ENCODE results near the gene HID1. TPM values are rescaled to one million over a fixed set of nuclear protein-coding genes. Genes with fewer than 3 reads are reported as not detected.

HID1 gene
- total and polyA plus RNA-seq, 9 of the 15 experiments (the other 6 are each of a cell fraction or from before 2014, with no cell fraction given): 0.14 to 2.1 (median 0.54) TPM; not detected in 2

GRCh38 chr17:74987909-74988711 is 15.6 kb upstream of the HID1 start (continued):
- peak in 1 of 2 experiments; percentile 5; a peak in 1 of 4 replicates for TF ChIP-seq SIN3A (IDR thresholded peaks at IDR 0.05; ENCODE audit: borderline replicate concordance in 2 of 2, control insufficient read depth in 1 of 2, low read depth in 2 of 2, low read length in 2 of 2)
- TF ChIP-seq, protein P1, sequence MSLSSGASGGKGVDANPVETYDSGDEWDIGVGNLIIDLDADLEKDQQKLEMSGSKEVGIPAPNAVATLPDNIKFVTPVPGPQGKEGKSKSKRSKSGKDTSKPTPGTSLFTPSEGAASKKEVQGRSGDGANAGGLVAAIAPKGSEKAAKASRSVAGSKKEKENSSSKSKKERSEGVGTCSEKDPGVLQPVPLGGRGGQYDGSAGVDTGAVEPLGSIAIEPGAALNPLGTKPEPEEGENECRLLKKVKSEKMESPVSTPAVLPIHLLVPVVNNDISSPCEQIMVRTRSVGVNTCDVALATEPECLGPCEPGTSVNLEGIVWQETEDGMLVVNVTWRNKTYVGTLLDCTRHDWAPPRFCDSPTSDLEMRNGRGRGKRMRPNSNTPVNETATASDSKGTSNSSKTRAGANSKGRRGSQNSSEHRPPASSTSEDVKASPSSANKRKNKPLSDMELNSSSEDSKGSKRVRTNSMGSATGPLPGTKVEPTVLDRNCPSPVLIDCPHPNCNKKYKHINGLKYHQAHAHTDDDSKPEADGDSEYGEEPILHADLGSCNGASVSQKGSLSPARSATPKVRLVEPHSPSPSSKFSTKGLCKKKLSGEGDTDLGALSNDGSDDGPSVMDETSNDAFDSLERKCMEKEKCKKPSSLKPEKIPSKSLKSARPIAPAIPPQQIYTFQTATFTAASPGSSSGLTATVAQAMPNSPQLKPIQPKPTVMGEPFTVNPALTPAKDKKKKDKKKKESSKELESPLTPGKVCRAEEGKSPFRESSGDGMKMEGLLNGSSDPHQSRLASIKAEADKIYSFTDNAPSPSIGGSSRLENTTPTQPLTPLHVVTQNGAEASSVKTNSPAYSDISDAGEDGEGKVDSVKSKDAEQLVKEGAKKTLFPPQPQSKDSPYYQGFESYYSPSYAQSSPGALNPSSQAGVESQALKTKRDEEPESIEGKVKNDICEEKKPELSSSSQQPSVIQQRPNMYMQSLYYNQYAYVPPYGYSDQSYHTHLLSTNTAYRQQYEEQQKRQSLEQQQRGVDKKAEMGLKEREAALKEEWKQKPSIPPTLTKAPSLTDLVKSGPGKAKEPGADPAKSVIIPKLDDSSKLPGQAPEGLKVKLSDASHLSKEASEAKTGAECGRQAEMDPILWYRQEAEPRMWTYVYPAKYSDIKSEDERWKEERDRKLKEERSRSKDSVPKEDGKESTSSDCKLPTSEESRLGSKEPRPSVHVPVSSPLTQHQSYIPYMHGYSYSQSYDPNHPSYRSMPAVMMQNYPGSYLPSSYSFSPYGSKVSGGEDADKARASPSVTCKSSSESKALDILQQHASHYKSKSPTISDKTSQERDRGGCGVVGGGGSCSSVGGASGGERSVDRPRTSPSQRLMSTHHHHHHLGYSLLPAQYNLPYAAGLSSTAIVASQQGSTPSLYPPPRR (CRISPR knock-in tag; IDR thresholded peaks at IDR 0.05; ENCODE audit: borderline replicate concordance): peak; percentile 24; the same call in 1 of the 2 replicates
- TF ChIP-seq, protein P2, sequence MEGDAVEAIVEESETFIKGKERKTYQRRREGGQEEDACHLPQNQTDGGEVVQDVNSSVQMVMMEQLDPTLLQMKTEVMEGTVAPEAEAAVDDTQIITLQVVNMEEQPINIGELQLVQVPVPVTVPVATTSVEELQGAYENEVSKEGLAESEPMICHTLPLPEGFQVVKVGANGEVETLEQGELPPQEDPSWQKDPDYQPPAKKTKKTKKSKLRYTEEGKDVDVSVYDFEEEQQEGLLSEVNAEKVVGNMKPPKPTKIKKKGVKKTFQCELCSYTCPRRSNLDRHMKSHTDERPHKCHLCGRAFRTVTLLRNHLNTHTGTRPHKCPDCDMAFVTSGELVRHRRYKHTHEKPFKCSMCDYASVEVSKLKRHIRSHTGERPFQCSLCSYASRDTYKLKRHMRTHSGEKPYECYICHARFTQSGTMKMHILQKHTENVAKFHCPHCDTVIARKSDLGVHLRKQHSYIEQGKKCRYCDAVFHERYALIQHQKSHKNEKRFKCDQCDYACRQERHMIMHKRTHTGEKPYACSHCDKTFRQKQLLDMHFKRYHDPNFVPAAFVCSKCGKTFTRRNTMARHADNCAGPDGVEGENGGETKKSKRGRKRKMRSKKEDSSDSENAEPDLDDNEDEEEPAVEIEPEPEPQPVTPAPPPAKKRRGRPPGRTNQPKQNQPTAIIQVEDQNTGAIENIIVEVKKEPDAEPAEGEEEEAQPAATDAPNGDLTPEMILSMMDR (IDR thresholded peaks at IDR 0.05 in 2 of 3, conservative IDR thresholded peaks at IDR 0.05 in 1 of 3; ENCODE audit: insufficient read depth in 2 of 3, low read depth in 1 of 3, low read length in 3 of 3): peak; percentile 46 to 50 (median 47); a peak in 4 of 6 replicates
- no peak for TF ChIP-seq TFE3 (CRISPR knock-in tag; IDR thresholded peaks at IDR 0.05)
- TF ChIP-seq, protein P3, sequence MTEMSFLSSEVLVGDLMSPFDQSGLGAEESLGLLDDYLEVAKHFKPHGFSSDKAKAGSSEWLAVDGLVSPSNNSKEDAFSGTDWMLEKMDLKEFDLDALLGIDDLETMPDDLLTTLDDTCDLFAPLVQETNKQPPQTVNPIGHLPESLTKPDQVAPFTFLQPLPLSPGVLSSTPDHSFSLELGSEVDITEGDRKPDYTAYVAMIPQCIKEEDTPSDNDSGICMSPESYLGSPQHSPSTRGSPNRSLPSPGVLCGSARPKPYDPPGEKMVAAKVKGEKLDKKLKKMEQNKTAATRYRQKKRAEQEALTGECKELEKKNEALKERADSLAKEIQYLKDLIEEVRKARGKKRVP (CRISPR knock-in tag; IDR thresholded peaks at IDR 0.05): no peak
- TF ChIP-seq ZNF12 (CRISPR knock-in tag; IDR thresholded peaks at IDR 0.05): 0 out of 2 replicates have a peak, but pooled peaks have one; percentile 41
- TF ChIP-seq ATF7 (IDR thresholded peaks at IDR 0.05): no peak; the same call in 1 of the 2 replicates
- TF ChIP-seq ERF (CRISPR knock-in tag; IDR thresholded peaks at IDR 0.05): no peak
- no peak for TF ChIP-seq EP300 (IDR thresholded peaks at IDR 0.05; ENCODE audit: low read length)
- TF ChIP-seq MTA3 (IDR thresholded peaks at IDR 0.05; ENCODE audit: borderline replicate concordance): peak; percentile 39; the same call in 1 of the 2 replicates
- TF ChIP-seq ZNF699 (CRISPR knock-in tag; IDR thresholded peaks at IDR 0.05; ENCODE audit: insufficient replicate concordance): no peak
- TF ChIP-seq HDAC1 (IDR thresholded peaks at IDR 0.05): 0 out of 4 replicates have a peak, but pooled peaks of 1 of the 2 experiments have one; percentile 33
- TF ChIP-seq HDAC2 (IDR thresholded peaks at IDR 0.05): peak; percentile 68; the same call in 1 of the 2 replicates
- no peak for TF ChIP-seq SRF (CRISPR knock-in tag; IDR thresholded peaks at IDR 0.05)
- TF ChIP-seq MAFG (tag; conservative IDR thresholded peaks at IDR 0.05): no peak
- 0 out of 2 replicates have a peak, but pooled peaks have one; percentile 6 for TF ChIP-seq JUND (IDR thresholded peaks at IDR 0.05; ENCODE audit: borderline replicate concordance, low read depth, low read length)
- no peak for TF ChIP-seq JUND (tag; IDR thresholded peaks at IDR 0.05; ENCODE audit: borderline replicate concordance, low read depth, low read length)
